Kidney (tissue), 14 donors: Measurements from ENCODE around the gene MZF1. TPM values are rescaled to one million over a fixed set of nuclear protein-coding genes. Genes with fewer than 3 reads are reported as not detected.

Experiments
- DNase-seq, 5 donors: peaks; one replicate each; pipeline ENCODE4 v3.0.0-alpha.2; 2013 to 2020
- FAIRE-seq: peaks from 2 replicates; lab custom pipeline; 2012; peaks lifted over from hg19 to GRCh38; lab: Jason Lieb, UNC
- H3K27ac ChIP-seq, 2 donors: one replicate each; pipeline ENCODE4 v1.7.0; 2013; ENCODE audit warnings: low read depth in 2 of 2, low read length in 2 of 2, inconsistent platforms in 1 of 2
- H3K27me3 ChIP-seq: one replicate; pipeline ENCODE4 v1.7.1; 2013; ENCODE audit warnings: low read length, inconsistent platforms; ENCODE audit not compliant: control insufficient read depth, insufficient read depth
- H3K36me3 ChIP-seq, 3 donors: one replicate each; pipeline versions ENCODE4 v1.7.0 to v1.7.1; 2013; ENCODE audit warnings: low read length in 3 of 3, control low read depth in 1 of 3, inconsistent platforms in 1 of 3; ENCODE audit not compliant: insufficient read depth in 3 of 3, control insufficient read depth in 2 of 3
- H3K4me1 ChIP-seq, 3 donors: one replicate each; pipeline versions ENCODE4 v1.7.0 to v1.7.1; 2013; ENCODE audit warnings: low read length in 3 of 3, inconsistent platforms in 1 of 3, low read depth in 1 of 3; ENCODE audit not compliant: control insufficient read depth in 2 of 3, insufficient read depth in 2 of 3
- H3K4me3 ChIP-seq, 3 donors: one replicate each; pipeline versions ENCODE4 v1.7.0 to v1.8.1; 2013; ENCODE audit warnings: low read length in 3 of 3, control low read depth in 1 of 3, inconsistent platforms in 1 of 3
- H3K9ac ChIP-seq, 3 donors: one replicate each; pipeline versions ENCODE4 v1.7.0 to v1.7.1; 2013; ENCODE audit warnings: low read length in 3 of 3, control low read depth in 1 of 3, inconsistent platforms in 1 of 3
- H3K9me3 ChIP-seq, 3 donors: one replicate each; pipeline versions ENCODE4 v1.7.0 to v1.7.1; 2013; ENCODE audit warnings: low read length in 3 of 3, control low read depth in 1 of 3, inconsistent platforms in 1 of 3; ENCODE audit not compliant: control insufficient read depth in 2 of 3, insufficient read depth in 1 of 3
- intact Hi-C: fragments of 100-400 bp; cut with DNase I; formaldehyde crosslinking; loops from one replicate; pipeline ENCODE4 v1.11.1; 2022
- polyA plus RNA-seq: library from polyadenylated mRNA; stranded (reverse); fragments of 350-450 nt; fragmentation: Illumina TruSeq; extraction: RNeasy Lipid Tissue Mini Kit (QIAGEN cat#74804); gene quantifications from one replicate; pipeline ENCODE4 v1.2.3, GENCODE V29; 2014; ENCODE audit warnings: low read depth, low replicate concordance; ENCODE audit not compliant: insufficient read depth
- total RNA-seq: library from RNA; stranded (reverse); fragmentation: NEBNext Ultra II Directional; extraction: Animal tissue kit (Norgen Biotek cat#: 25700); gene quantifications from one replicate; pipeline ENCODE4 v1.2.1, GENCODE V29; 2021
- TF ChIP-seq, protein P1 (sequence below): IDR thresholded peaks from 3 replicates; pipeline ENCODE4 v1.5.1; 2012; ENCODE audit warnings: mild to moderate bottlenecking, moderate library complexity, borderline replicate concordance; ENCODE audit not compliant: insufficient read depth; ENCODE audit errors: extremely low read depth
- donor health status: control.
- donor health status: control.
- donor health status: control.
- donor health status: control.
- donor health status: control.
- donor health status: DM: yes; HTN: yes; CAD: no.
- donor health status: Normal renal cell carcinoma (clear cell type).

Gene MZF1
- total and polyA plus RNA-seq, 2 donors from 2014 or later: 12.9 to 38.6 TPM

DNA sequence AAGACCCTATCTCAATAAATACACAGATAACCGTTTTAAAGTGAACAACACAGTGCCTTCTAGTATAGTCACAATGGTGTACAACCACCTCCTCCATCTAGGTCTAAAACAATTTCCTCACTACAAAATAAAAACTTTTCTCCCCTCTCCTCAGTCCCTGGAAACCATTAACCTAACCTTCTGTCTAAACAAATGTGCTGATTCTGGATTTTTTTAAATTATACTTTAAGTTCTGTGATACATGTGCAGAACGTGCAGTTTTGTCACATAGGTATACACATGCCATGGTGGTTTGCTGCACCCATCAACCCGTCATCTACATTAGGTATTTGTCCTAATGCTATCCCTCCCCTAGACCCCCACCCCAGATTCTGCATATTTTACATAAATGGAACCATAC is 43.7 kb downstream of the MZF1 start:
- no peak overlapping the region for H3K27ac ChIP-seq
- H3K9ac ChIP-seq: no peak overlapping the region
- intact Hi-C loops: no loop called here

DNA sequence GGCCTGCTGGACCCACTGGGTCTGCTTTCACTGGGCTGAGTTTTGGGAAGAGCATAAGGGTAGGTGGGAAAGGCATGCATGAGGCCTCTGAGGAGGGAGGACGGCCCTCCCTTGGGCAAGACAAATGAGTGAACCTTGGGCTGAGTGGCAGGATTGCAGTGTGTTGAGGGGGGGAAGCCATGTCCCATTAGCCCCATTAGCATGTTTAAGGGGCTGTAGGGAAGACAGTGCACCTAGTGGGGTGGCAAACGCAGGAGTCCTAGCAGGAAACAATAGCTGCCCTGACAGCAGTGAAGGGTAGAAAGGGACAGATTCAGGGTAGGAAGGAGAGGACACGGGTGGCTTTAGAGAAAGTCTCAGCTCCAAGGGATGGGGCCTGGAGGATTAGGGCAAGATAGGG is 50.4 kb downstream of the MZF1 start:
- FAIRE-seq: no peak
- intact Hi-C loops: no loop called here
- H3K27ac ChIP-seq: no peak overlapping the region

More for the DNA sequence above, 43.7 kb downstream of the MZF1 start:
- no peaks in the 10 kb centered on the region for H3K4me1 ChIP-seq
- FAIRE-seq (no peak), DNase-seq (no peak)
- TF ChIP-seq, protein P1, sequence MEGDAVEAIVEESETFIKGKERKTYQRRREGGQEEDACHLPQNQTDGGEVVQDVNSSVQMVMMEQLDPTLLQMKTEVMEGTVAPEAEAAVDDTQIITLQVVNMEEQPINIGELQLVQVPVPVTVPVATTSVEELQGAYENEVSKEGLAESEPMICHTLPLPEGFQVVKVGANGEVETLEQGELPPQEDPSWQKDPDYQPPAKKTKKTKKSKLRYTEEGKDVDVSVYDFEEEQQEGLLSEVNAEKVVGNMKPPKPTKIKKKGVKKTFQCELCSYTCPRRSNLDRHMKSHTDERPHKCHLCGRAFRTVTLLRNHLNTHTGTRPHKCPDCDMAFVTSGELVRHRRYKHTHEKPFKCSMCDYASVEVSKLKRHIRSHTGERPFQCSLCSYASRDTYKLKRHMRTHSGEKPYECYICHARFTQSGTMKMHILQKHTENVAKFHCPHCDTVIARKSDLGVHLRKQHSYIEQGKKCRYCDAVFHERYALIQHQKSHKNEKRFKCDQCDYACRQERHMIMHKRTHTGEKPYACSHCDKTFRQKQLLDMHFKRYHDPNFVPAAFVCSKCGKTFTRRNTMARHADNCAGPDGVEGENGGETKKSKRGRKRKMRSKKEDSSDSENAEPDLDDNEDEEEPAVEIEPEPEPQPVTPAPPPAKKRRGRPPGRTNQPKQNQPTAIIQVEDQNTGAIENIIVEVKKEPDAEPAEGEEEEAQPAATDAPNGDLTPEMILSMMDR: no peak
- no peaks in the 10 kb centered on the region for H3K9me3 ChIP-seq
- H3K27me3 ChIP-seq: no peaks in the 10 kb centered on the region
- H3K4me3 ChIP-seq: no peak overlapping the region
- no peaks in the 10 kb centered on the region for H3K36me3 ChIP-seq

DNA sequence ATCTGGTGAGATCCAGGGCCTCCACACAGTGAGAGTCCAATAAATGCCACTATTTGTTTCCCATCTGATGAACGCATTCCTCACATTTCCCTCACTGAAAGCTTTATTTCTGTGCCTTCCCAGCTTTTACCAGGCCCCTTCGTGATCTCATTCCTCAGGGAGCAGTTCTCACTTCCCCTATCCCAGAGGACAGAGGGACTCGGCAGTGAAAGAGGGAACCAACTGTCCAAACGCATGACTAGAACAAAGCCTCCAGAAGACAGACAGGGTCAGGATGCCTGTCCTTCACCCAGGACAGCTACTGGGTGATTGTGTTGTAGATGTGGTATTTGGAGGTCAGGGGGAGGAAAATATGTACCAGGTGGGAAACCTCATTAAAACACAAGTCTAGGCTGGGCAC is 51.5 kb downstream of the MZF1 start:
- intact Hi-C loops: no loop called here
- peaks cover 0 to 6% (median 6%) of the 10 kb centered on the region in 3 donors for H3K36me3 ChIP-seq
- no peaks in the 10 kb centered on the region for H3K9me3 ChIP-seq
- TF ChIP-seq, protein P1: no peak
- no peak overlapping the region for H3K9ac ChIP-seq
- peaks cover 4 to 19% (median 7%) of the 10 kb centered on the region in 3 donors for H3K4me1 ChIP-seq
- H3K4me3 ChIP-seq: no peak overlapping the region
- DNase-seq: no peak
- no peaks in the 10 kb centered on the region for H3K27me3 ChIP-seq
- no peak for FAIRE-seq
- no peak overlapping the region for H3K27ac ChIP-seq

More for the DNA sequence above, 50.4 kb downstream of the MZF1 start:
- Histone ChIP-seq H3K9me3 (no peaks in the 10 kb centered on the region), H3K4me3 (no peak overlapping the region), H3K9ac (no peak overlapping the region), H3K36me3 (no peaks in the 10 kb centered on the region), H3K27me3 (no peaks in the 10 kb centered on the region), H3K4me1 (peaks cover 4 to 16% (median 7%) of the 10 kb centered on the region in 3 donors)
- TF ChIP-seq, protein P1: no peak
- DNase-seq: no peak

DNA sequence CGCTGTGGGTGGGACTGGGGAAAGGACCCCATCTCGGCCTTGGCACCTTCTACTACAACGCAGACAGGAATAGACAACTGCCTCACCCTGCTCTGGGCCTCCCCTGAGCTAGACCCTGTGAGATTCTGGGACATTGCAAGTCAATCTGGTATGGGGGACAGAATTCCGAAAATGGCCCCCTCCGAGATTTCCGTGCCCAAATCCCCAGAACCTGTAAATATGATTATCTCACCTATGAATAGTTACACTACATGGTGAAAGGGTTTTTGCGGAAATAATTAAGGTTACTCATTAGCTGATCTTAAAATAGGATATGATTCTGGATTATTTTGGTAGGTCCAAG is 52.9 kb downstream of the MZF1 start:
- Histone ChIP-seq H3K9ac (peak overlapping the region; percentile 24 to 70 (median 43)), H3K4me1 (peaks cover 4 to 21% (median 7%) of the 10 kb centered on the region in 3 donors), H3K9me3 (no peaks in the 10 kb centered on the region), H3K4me3 (peak overlapping the region; percentile 85 to 90 (median 86)), H3K27ac (peak overlapping the region; percentile 88 to 97), H3K36me3 (peaks cover 0 to 10% (median 7%) of the 10 kb centered on the region in 3 donors), H3K27me3 (no peaks in the 10 kb centered on the region)
- TF ChIP-seq, protein P1: no peak
- FAIRE-seq: no peak
- intact Hi-C loops: no loop called here
- no peak for DNase-seq
